ENCODE results near the gene CREB1.

CREB1 gene

GRCh38 chr2:207529330-207530159, at the start of gene CREB1 (continued):
- TF ChIP-seq YY2 (tag by site-specific recombination; IDR thresholded peaks at IDR 0.05) (no peak), ZNF24 (tag by site-specific recombination; IDR thresholded peaks at IDR 0.05) (peak; percentile 59; the same call in 1 of the 2 replicates), ZNF2 (tag by site-specific recombination; IDR thresholded peaks at IDR 0.05) (peak; percentile 64; the same call in 1 of the 2 replicates), HIC1 (tag by site-specific recombination; IDR thresholded peaks at IDR 0.05) (0 out of 2 replicates have a peak, but pooled peaks have one; percentile 27), PRDM2 (tag by site-specific recombination; IDR thresholded peaks at IDR 0.05; ENCODE audit: borderline replicate concordance) (no peak), ZSCAN23 (tag by site-specific recombination; IDR thresholded peaks at IDR 0.05) (no peak), ZBTB8A (tag by site-specific recombination; IDR thresholded peaks at IDR 0.05) (no peak; the same call in 1 of the 2 replicates), ZNF600 (tag by site-specific recombination; IDR thresholded peaks at IDR 0.05) (no peak; the same call in 1 of the 2 replicates), ZSCAN16 (tag by site-specific recombination; IDR thresholded peaks at IDR 0.05) (no peak), ZNF18 (tag by site-specific recombination; IDR thresholded peaks at IDR 0.05) (no peak), ZNF654 (tag by site-specific recombination; IDR thresholded peaks at IDR 0.05; ENCODE audit: low read depth) (no peak), ZNF324 (tag by site-specific recombination; IDR thresholded peaks at IDR 0.05) (no peak), RBAK (tag by site-specific recombination; IDR thresholded peaks at IDR 0.05) (no peak), SALL2 (tag by site-specific recombination; IDR thresholded peaks at IDR 0.05; ENCODE audit: borderline replicate concordance) (no peak), ZNF362 (tag by site-specific recombination; IDR thresholded peaks at IDR 0.05) (no peak), ZNF768 (tag by site-specific recombination; IDR thresholded peaks at IDR 0.05) (no peak), ZNF133 (tag by site-specific recombination; IDR thresholded peaks at IDR 0.05) (no peak), ZFHX2 (tag by site-specific recombination; conservative IDR thresholded peaks at IDR 0.05) (no peak), ZNF138 (tag by site-specific recombination; IDR thresholded peaks at IDR 0.05; ENCODE audit: borderline replicate concordance) (no peak), ZXDB (tag by site-specific recombination; IDR thresholded peaks at IDR 0.05) (peak; percentile 60; the same call in 1 of the 2 replicates), ZFP37 (tag by site-specific recombination; IDR thresholded peaks at IDR 0.05) (peak; percentile 61; the same call in 1 of the 2 replicates), ZNF280C (tag by site-specific recombination; IDR thresholded peaks at IDR 0.05) (no peak), ZNF248 (tag by site-specific recombination; IDR thresholded peaks at IDR 0.05) (no peak), ZNF157 (tag by site-specific recombination; IDR thresholded peaks at IDR 0.05) (no peak), IKZF3 (tag by site-specific recombination; IDR thresholded peaks at IDR 0.05) (peak; percentile 17; the same call in 1 of the 2 replicates)

Measured in HEK293 (cell line).